Breast epithelium (tissue), 4 donors: ENCODE results near the gene TRAM2. TPM values are rescaled to one million over a fixed set of nuclear protein-coding genes. Genes with fewer than 3 reads are reported as not detected.

Experiments
- DNase-seq, 2 donors: peaks; one replicate each; pipeline ENCODE4 v3.0.0-alpha.2; 2019; ENCODE audit warnings: low spot score in 2 of 2
- H3K27ac ChIP-seq, 2 donors: fragments of 200-600 bp; sonication (generic) in 1 of 2; one replicate each; pipeline ENCODE4 v1.5.1; 2016 to 2019; ENCODE audit warnings: mild to moderate bottlenecking in 1 of 2
- H3K27me3 ChIP-seq, 2 donors: fragments of 200-600 bp; sonication (generic) in 1 of 2; one replicate each; pipeline versions ENCODE4 v1.5.1 to v1.6.0; 2017 to 2019; ENCODE audit warnings: control low read depth in 1 of 2, mild to moderate bottlenecking in 1 of 2
- H3K36me3 ChIP-seq: fragments of 200-600 bp; one replicate; pipeline ENCODE4 v1.5.1; 2019
- H3K4me1 ChIP-seq, 2 donors: fragments of 200-600 bp; sonication (generic); one replicate each; pipeline ENCODE4 v1.5.1; 2016 to 2019; ENCODE audit warnings: control low read depth in 1 of 2
- H3K4me3 ChIP-seq, 3 donors: fragments of 200-600 bp; sonication (generic); 1 replicate in 2 of 3; 2 replicates in 1 of 3; pipeline ENCODE4 v1.5.1; 2016 to 2019; ENCODE audit warnings: mild to moderate bottlenecking in 3 of 3, moderate library complexity in 2 of 3
- H3K9me3 ChIP-seq, 2 donors: fragments of 200-600 bp; sonication (generic) in 1 of 2; one replicate each; pipeline ENCODE4 v1.5.1; 2016 to 2019; ENCODE audit warnings: control low read depth in 1 of 2
- POLR2A ChIP-seq: fragments of 450-650 bp; IDR thresholded peaks from one replicate; pipeline ENCODE4 v1.6.1; 2016; ENCODE audit warnings: antibody characterized with exemption, mild to moderate bottlenecking, moderate library complexity
- POLR2AphosphoS5 ChIP-seq, 3 donors: sonication (generic); formaldehyde crosslinking; IDR thresholded peaks; one replicate each; pipeline ENCODE4 v1.6.1; 2017; ENCODE audit warnings: antibody characterized with exemption in 3 of 3
- intact Hi-C: fragments of 100-400 bp; cut with DNase I; formaldehyde crosslinking; loops from one replicate; pipeline ENCODE4 v1.15.1; 2023; ENCODE audit warnings: low total_unique reads
- total RNA-seq, 3 donors: library from RNA; depleted of rRNA; stranded (reverse); fragments of >200 nt; gene quantifications; one replicate each; pipeline ENCODE4 v1.1.0, GENCODE V29; 2016
- TF ChIP-seq, protein P1 (sequence below), 3 donors: fragments of 450-650 bp; IDR thresholded peaks; one replicate each; pipeline ENCODE4 v1.5.1; 2016 to 2017; ENCODE audit warnings: antibody characterized with exemption in 3 of 3, mild to moderate bottlenecking in 3 of 3, moderate library complexity in 3 of 3

Gene TRAM2
- total RNA-seq, 3 donors from 2014 or later, result 11.9 to 33.0 (median 24.3) TPM

DNA sequence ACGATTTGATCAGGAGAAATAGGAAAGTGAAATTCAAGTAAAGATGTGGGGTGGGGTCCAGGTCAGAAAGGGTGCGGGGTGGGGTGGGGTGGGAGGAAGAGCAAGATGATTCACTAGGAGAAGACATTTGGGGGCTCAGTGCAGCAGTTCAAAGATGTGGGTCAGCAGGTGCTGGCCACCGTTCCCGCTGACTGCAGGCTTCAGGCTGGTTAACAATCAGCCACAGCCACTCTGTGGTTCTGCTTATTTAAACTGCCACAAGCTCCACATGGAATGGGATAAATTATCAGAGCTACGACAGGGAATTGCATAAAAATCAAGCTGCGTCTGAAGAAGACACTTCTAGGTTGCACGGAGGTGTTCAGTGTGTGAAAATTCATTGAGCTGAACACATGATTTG is 49.4 kb downstream of the TRAM2 start:
- DNase-seq, result no peak
- Histone ChIP-seq H3K27me3 (no peaks in the 10 kb centered on the region), H3K36me3 (no peaks in the 10 kb centered on the region), H3K4me1 (no peaks in the 10 kb centered on the region), H3K27ac (no peak overlapping the region), H3K9me3 (no peaks in the 10 kb centered on the region), H3K4me3 (no peak overlapping the region)
- intact Hi-C loops, result no loop called here
- no peak for TF ChIP-seq POLR2A
- TF ChIP-seq POLR2AphosphoS5 (IDR thresholded peaks at IDR 0.05), result no peak
- TF ChIP-seq, protein P1, sequence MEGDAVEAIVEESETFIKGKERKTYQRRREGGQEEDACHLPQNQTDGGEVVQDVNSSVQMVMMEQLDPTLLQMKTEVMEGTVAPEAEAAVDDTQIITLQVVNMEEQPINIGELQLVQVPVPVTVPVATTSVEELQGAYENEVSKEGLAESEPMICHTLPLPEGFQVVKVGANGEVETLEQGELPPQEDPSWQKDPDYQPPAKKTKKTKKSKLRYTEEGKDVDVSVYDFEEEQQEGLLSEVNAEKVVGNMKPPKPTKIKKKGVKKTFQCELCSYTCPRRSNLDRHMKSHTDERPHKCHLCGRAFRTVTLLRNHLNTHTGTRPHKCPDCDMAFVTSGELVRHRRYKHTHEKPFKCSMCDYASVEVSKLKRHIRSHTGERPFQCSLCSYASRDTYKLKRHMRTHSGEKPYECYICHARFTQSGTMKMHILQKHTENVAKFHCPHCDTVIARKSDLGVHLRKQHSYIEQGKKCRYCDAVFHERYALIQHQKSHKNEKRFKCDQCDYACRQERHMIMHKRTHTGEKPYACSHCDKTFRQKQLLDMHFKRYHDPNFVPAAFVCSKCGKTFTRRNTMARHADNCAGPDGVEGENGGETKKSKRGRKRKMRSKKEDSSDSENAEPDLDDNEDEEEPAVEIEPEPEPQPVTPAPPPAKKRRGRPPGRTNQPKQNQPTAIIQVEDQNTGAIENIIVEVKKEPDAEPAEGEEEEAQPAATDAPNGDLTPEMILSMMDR (IDR thresholded peaks at IDR 0.05), result no peak

DNA sequence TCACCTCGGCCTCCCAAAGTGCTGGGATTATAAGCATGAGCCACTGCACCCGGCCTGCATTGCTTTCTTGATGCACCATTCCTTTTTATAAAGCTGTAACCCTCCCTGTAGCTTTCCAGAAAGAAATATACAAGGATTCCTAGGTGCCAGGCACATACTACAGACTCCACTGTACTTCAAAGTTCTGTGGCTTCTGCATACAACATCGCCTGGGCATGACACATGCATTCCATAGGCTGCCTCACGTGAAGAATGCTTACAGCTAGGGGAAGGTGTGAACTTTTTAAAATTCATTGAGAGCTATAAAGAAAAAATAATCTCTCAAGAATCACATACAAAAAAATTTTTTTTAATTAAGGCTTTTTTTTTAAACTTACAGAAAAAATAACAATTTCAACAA is 50.2 kb downstream of the TRAM2 start:
- no peaks in the 10 kb centered on the region for H3K4me1 ChIP-seq
- H3K36me3 ChIP-seq, result no peaks in the 10 kb centered on the region
- H3K9me3 ChIP-seq, result no peaks in the 10 kb centered on the region
- H3K27ac ChIP-seq, result no peak overlapping the region
- H3K4me3 ChIP-seq, result no peak overlapping the region
- no peak for DNase-seq
- TF ChIP-seq, protein P1 (IDR thresholded peaks at IDR 0.05), result no peak
- TF ChIP-seq POLR2A (no peak), POLR2AphosphoS5 (IDR thresholded peaks at IDR 0.05) (no peak)
- intact Hi-C loops, result no loop called here
- no peaks in the 10 kb centered on the region for H3K27me3 ChIP-seq

DNA sequence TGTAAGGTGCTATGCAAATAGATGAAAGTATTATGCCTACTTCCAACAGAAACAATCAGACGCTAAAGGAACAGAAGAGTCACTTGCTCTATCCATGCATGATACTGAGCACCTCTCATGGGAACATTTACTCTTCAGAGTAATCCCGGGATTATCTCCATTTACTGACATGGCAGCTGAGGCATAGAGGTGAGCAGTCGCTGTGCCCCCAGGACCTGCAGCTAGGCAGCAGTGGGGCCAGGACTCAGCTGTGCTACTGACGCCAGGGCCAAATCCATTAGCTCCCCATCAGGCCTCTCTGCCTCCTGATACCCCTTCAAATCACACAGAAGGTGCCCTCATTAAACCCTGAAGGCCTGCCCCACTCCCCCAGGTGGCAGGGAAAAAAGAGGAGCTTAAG is 51.9 kb downstream of the TRAM2 start:
- DNase-seq, result no peak
- intact Hi-C loops, result no loop called here
- H3K4me1 ChIP-seq, result no peaks in the 10 kb centered on the region
- TF ChIP-seq POLR2AphosphoS5 (IDR thresholded peaks at IDR 0.05) (no peak), POLR2A (no peak)
- TF ChIP-seq, protein P1 (IDR thresholded peaks at IDR 0.05), result no peak
- H3K4me3 ChIP-seq, result no peak overlapping the region
- H3K9me3 ChIP-seq, result no peaks in the 10 kb centered on the region
- H3K36me3 ChIP-seq, result no peaks in the 10 kb centered on the region
- H3K27me3 ChIP-seq, result no peaks in the 10 kb centered on the region
- peak overlapping the region in 1 of 2 donors; percentile 3 for H3K27ac ChIP-seq

DNA sequence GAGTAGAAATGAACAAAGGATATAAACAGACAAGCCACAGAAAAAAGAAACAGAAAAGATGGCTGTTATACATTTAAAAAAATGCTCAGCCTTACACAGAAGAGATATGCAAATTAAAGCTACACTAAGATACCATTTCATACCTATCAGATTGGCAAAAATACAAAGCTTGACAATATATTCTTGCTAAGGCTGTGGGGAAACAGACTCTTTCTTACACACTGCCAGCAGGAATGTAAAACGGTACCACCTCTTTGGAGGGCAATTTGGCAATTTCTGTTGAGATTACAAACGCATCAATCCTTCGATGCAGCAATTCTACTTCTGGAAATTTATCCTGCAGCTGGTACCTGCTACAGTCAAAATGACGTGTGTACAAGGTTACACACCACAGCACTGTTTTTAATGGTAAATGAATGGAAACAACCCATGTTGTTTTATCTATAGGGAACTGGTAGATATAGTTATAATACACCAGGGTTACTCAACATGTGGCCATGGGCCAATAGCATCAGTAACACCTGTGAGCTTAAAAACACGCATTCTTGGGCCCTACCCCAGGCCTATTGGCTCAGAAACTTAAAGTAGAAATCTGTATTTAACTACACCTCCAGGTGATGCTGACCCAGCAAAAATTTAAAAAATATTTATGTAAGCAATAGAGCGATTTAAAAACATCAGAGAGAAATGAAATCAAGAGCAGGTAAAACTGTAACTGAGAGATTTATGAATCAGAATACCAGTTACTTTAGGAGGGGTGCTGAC is 53.3 kb downstream of the TRAM2 start:
- Histone ChIP-seq H3K27ac (peak overlapping the region in 1 of 2 donors; percentile 40), H3K4me3 (no peak overlapping the region), H3K9me3 (no peaks in the 10 kb centered on the region), H3K36me3 (no peaks in the 10 kb centered on the region), H3K27me3 (no peaks in the 10 kb centered on the region), H3K4me1 (peaks cover 0 to 2% of the 10 kb centered on the region in 2 donors)
- intact Hi-C loops, result no loop called here
- no peak for DNase-seq
- TF ChIP-seq POLR2AphosphoS5 (IDR thresholded peaks at IDR 0.05), result no peak
- no peak for TF ChIP-seq POLR2A
- TF ChIP-seq, protein P1 (IDR thresholded peaks at IDR 0.05), result no peak

DNA sequence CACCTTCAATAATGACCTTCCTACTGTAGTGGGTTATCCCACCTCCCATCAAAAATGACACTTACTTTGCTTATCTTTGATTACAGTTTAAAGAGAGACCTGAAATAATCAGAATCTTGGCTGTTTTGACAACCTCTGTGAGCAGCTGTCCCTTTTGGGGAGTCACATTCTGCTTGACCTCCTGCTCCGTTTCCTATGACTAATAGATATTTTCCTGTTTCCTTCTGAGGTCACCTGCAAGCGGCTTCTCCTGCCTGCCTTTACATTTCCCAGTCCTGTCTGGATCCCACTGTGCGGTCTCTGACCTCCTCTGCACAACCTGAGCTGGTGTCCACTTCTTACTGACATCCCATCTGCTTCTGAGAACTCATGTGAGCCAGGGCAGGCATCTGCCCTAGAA is 54.2 kb downstream of the TRAM2 start:
- no peaks in the 10 kb centered on the region for H3K27me3 ChIP-seq
- H3K36me3 ChIP-seq, result no peaks in the 10 kb centered on the region
- H3K4me1 ChIP-seq, result peaks cover 6 to 11% of the 10 kb centered on the region in 2 donors
- TF ChIP-seq POLR2A (no peak), POLR2AphosphoS5 (IDR thresholded peaks at IDR 0.05) (peak in 1 of 3 donors; percentile 10)
- TF ChIP-seq, protein P1 (IDR thresholded peaks at IDR 0.05), result no peak
- peak overlapping the region; percentile 61 to 85 for H3K27ac ChIP-seq
- H3K4me3 ChIP-seq, result no peak overlapping the region
- no peaks in the 10 kb centered on the region for H3K9me3 ChIP-seq
- DNase-seq, result no peak
- intact Hi-C loops, result no loop called here
